ENCODE results near the gene WNT1.

DNA sequence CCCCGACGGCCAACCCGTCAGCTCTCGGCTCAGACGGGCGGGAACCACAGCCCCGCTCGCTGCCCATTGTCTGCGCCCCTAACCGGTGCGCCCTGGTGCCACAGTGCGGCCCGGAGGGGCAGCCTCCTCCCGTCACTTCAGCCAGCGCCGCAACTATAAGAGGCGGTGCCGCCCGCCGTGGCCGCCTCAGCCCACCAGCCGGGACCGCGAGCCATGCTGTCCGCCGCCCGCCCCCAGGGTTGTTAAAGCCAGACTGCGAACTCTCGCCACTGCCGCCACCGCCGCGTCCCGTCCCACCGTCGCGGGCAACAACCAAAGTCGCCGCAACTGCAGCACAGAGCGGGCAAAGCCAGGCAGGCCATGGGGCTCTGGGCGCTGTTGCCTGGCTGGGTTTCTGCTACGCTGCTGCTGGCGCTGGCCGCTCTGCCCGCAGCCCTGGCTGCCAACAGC is at the start of gene WNT1:
- TF ChIP-seq CTCF (IDR thresholded peaks at IDR 0.05; ENCODE audit: low read depth, low read length) (no peak), EZH2phosphoT487 (IDR thresholded peaks at IDR 0.05; ENCODE audit: low read depth) (no peak)

Data from OCI-LY3 (cell line).